Thymus (tissue), 11 donors: Measurements from ENCODE around the gene ZNF14. TPM values are rescaled to one million over a fixed set of nuclear protein-coding genes. Genes with fewer than 3 reads are reported as not detected.
"Not testable (repeated sequence)": the region's sequence is repeated elsewhere in the genome, so short reads cannot be mapped to it uniquely, and the experiment has no call there.

Experiments
- DNase-seq, 9 donors: peaks; one replicate each; pipeline ENCODE4 v3.0.0-alpha.2; 2013; ENCODE audit warnings: low spot score in 9 of 9, low read depth in 6 of 9, missing footprints in 1 of 9
- H3K27ac ChIP-seq, 2 donors: one replicate each; pipeline ENCODE4 v1.5.1; 2013; ENCODE audit warnings: control low read depth in 1 of 2, low read depth in 1 of 2, low read length in 1 of 2, mild to moderate bottlenecking in 1 of 2, moderate library complexity in 1 of 2
- H3K27me3 ChIP-seq, 2 donors: one replicate each; pipeline ENCODE4 v1.5.1; 2013; ENCODE audit warnings: low read length in 1 of 2; ENCODE audit not compliant: control insufficient read depth in 2 of 2, insufficient read depth in 1 of 2
- H3K36me3 ChIP-seq, 2 donors: one replicate each; pipeline ENCODE4 v1.5.1; 2013; ENCODE audit warnings: low read length in 1 of 2, mild to moderate bottlenecking in 1 of 2, moderate library complexity in 1 of 2; ENCODE audit not compliant: control insufficient read depth in 2 of 2, insufficient read depth in 2 of 2
- H3K4me1 ChIP-seq, 2 donors: one replicate each; pipeline ENCODE4 v1.5.1; 2013; ENCODE audit warnings: low read length in 2 of 2; ENCODE audit not compliant: control insufficient read depth in 2 of 2, insufficient read depth in 2 of 2
- H3K4me3 ChIP-seq, 2 donors: one replicate each; pipeline ENCODE4 v1.5.1; 2013; ENCODE audit warnings: low read length in 2 of 2, control low read depth in 1 of 2, mild to moderate bottlenecking in 1 of 2
- H3K9me3 ChIP-seq, 2 donors: one replicate each; pipeline ENCODE4 v1.5.1; 2013; ENCODE audit warnings: low read length in 1 of 2, mild to moderate bottlenecking in 1 of 2; ENCODE audit not compliant: control insufficient read depth in 2 of 2, insufficient read depth in 1 of 2
- WGBS: extraction: QIAGEN DNeasy Blood & Tissue Kit; methylation state at CpG from one replicate; pipeline ENCODE4 v1.1.7; 2013; 5-methylcytosine and 5-hydroxymethylcytosine counted together
- polyA plus RNA-seq: library from polyadenylated mRNA; stranded (reverse); fragments of 200-250 nt; gene quantifications from one replicate; pipeline ENCODE4 v1.2.3, GENCODE V29; 2013
- total RNA-seq: library from RNA; stranded (reverse); fragments of 120-200 nt; gene quantifications from one replicate; pipeline ENCODE4 v1.2.4, GENCODE V29; 2013
- donor health status: healthy.

The ZNF14 gene
- total and polyA plus RNA-seq, 2 donors: 5.9 to 9.7 TPM

DNA sequence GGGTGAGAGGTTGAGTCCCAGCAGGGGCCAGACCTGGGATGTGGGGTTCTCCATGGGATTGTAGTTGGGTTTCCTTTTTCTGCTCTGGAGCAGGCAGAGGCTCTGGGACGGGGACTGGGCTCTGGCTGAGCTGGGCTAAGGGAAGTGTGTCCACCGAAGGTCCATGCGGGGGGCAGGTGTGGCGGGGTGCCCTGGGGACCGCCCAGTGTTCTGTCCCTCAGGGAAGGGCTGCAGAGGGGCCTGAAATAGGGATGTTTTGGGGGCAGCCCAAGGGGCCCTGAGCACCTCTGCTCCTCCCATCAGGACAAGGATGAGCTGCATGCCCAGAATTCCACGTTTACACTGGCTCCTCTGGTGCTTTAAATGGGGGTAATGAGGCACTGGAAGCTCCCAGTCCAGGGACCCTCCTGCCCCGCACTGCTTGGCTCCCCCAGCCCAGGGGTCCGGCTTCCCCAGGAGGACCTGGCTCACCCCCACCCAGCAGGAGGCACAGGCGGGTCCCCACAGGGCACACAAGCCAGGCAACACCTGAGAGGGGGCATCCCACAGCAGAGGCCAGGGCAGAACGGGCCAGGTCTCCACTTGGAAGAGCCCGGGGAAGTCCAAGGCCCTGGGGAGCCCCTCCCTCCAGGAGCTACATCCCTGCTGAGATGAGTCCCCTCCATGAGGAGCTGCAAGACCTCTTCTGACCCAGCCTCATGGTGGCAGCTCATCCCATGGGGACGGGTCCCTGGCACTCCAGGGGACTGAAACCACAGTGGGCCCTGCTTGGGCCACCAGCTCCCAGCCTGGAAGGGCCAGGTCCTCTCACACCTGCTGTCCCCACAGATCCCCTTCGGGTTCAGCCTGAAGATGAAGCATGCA, 14.7 kb upstream of the ZNF14 start:
- no peak for DNase-seq
- H3K27ac ChIP-seq: no peak overlapping the region
- no peaks in the 10 kb centered on the region for H3K4me1 ChIP-seq
- H3K9me3 ChIP-seq: peaks cover 1 to 73% of the 10 kb centered on the region in 2 donors
- no peaks in the 10 kb centered on the region for H3K36me3 ChIP-seq
- H3K4me3 ChIP-seq: no peak overlapping the region
- no peaks in the 10 kb centered on the region for H3K27me3 ChIP-seq
- WGBS: 94% methylated on average over 13 of the region's 13 CpGs

DNA sequence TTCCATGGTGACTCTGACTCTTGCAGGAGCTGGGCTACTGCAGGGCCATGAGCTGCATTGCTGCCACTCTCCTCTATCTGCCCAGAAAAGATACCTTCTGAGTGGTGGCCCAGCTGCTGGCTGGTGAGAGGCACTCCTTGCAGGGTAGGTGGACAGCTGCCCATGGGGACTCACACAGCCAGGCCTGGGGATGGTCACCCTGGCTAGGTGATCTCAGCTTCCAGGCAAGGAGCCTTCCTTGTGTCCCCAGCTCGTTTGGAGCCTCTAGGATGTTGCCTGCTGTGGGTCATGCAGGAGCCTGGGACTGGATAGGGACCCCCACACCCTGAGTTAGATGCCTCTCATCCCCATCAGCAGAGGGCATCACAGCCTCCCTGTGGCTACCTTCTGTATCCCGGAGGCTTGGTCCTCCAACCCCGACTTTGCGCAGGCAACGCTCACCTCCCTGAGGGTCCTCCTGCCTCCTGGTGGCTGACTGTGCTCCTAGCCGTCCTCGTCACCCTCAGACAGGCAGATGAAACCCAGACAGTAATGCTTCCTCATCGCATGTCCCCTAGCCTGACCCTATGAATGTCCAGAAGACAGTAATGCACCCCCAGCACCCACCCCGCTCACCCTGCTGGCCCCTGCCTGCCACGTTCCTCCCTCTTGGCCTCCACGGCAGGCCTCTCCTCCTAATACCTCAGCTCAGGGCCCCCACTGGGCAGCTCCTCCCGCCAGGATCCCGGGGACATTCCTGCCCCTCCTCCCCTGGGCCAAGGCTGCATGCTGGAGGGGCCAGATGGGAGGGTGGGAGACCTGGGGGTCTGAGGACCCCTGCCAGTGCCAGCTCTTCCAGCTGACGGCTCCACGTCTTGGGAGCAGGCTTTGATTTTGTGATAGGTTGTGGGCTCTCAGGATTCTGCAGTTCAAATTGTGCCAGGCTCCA, 13.6 kb upstream of the ZNF14 start:
- no peak overlapping the region for H3K4me3 ChIP-seq
- DNase-seq: no peak
- no peak overlapping the region for H3K27ac ChIP-seq
- no peaks in the 10 kb centered on the region for H3K36me3 ChIP-seq
- H3K4me1 ChIP-seq: no peaks in the 10 kb centered on the region
- H3K27me3 ChIP-seq: no peaks in the 10 kb centered on the region
- WGBS: 76% methylated on average over 15 of the region's 15 CpGs
- H3K9me3 ChIP-seq: peaks cover 5 to 72% of the 10 kb centered on the region in 2 donors

DNA sequence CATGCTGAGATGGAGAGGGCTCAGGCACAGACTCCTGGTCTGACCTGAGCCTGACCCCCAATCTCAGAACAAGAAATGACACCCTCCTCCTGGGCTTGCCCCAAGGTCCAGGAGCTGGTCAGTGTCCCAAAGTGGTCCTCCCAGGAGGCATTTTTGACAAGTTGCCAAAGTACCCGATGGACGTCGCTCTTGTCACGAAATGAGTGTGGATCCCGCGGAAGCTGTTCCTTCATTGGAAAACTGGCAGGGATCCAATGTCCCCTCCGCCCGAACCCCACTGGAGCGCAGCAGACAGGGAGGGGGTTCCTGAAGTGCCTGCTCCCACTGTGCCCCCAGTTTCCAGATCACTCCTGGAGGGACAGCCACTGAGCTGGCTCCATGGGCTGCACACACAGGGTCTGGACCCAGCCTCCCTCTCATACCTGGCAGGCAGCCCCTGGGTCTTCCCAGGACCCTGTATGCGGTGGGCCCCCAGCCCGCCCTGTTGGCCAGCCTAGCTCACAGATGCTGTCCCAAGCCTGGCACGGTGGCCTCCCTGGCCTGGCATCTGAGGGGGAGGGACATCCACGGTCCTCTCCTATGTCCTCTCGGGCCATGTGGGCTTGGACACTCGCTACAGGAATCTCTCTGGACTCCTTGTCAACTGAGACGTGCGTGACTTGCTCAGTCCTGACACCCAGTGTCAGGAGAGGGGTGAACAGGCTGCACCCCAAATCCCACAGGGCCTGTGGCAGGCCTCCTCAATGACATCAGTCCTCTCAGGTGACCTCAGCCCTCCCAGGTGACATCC, 12.8 kb upstream of the ZNF14 start:
- Histone ChIP-seq H3K36me3 (no peaks in the 10 kb centered on the region), H3K4me3 (no peak overlapping the region), H3K4me1 (no peaks in the 10 kb centered on the region), H3K9me3 (peaks cover 5 to 67% of the 10 kb centered on the region in 2 donors), H3K27ac (no peak overlapping the region), H3K27me3 (no peaks in the 10 kb centered on the region)
- 88% methylated on average over 17 of the region's 17 CpGs for WGBS
- DNase-seq: no peak

DNA sequence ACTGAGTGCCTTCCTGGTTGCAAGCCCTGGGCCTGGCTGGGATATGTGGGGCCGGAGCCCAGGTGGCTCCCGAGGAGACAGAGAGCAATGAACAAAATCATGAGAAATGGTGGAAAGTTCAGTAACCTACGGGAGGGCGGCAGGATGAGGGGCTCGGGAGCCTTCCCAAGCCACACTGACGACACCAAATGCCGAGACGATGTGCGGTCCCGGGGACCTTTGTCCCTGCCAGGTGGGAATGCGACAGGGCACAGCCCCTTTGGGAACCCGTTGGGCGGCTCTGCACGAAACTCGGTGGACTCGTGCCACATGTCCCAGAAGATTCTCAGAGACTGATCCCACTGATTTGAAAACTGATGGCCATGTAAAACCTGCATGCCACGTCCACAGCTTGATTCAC, 11.7 kb upstream of the ZNF14 start:
- 93% methylated on average over 17 of the region's 17 CpGs for WGBS
- Histone ChIP-seq H3K36me3 (no peaks in the 10 kb centered on the region), H3K9me3 (peaks cover 5 to 68% of the 10 kb centered on the region in 2 donors), H3K27me3 (no peaks in the 10 kb centered on the region), H3K4me3 (no peak overlapping the region), H3K4me1 (no peaks in the 10 kb centered on the region), H3K27ac (no peak overlapping the region)
- DNase-seq: no peak

DNA sequence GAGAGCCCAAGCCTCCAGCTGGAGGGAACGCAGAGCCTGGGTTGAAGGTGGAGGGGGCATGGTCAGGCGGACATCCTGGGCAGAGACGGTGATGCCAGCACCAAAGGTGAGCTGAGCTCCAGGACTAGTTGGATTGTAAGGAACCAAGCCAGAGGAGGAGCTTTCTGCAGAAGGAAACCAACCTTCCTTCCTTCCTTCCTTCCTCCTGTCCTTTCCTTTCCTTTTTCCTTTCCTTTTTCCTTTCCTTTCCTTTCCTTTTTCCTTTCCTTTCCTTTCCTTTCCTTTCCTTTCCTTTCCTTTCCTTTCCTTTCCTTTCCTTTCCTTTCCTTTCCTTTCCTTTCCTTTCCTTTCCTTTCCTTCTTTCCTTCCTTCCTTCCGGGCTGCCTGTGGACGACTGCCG, 11.0 kb upstream of the ZNF14 start:
- not testable (repeated sequence) for H3K27ac ChIP-seq, H3K36me3 ChIP-seq, H3K4me1 ChIP-seq, DNase-seq, H3K4me3 ChIP-seq, H3K27me3 ChIP-seq
- peaks cover 5 to 66% of the 10 kb centered on the region in 2 donors for H3K9me3 ChIP-seq
- 87% methylated on average over 6 of the region's 6 CpGs for WGBS

DNA sequence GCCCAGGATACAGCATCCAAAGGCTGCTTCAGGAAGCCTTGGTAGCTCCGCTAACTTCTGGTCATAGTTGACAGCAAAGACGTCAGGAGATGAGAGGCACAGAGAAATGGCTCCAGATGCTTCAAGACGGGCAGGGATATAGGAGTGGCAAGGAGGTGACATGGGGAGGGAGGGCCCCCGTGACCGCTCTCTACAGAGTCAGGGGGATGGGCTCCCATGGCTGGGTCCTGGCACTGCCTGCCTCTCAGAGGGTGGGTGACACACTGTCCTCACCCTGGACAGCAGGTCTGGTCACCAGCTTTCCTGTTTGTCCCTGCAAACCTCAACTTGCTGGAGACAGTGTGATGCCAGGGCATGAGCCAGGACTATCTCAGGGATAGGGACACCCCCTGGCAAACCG, 10.3 kb upstream of the ZNF14 start:
- H3K36me3 ChIP-seq: no peaks in the 10 kb centered on the region
- peaks cover 5 to 62% of the 10 kb centered on the region in 2 donors for H3K9me3 ChIP-seq
- no peaks in the 10 kb centered on the region for H3K27me3 ChIP-seq
- WGBS: 95% methylated on average over 6 of the region's 6 CpGs
- no peaks in the 10 kb centered on the region for H3K4me1 ChIP-seq
- no peak overlapping the region for H3K4me3 ChIP-seq
- no peak overlapping the region for H3K27ac ChIP-seq
- no peak for DNase-seq

DNA sequence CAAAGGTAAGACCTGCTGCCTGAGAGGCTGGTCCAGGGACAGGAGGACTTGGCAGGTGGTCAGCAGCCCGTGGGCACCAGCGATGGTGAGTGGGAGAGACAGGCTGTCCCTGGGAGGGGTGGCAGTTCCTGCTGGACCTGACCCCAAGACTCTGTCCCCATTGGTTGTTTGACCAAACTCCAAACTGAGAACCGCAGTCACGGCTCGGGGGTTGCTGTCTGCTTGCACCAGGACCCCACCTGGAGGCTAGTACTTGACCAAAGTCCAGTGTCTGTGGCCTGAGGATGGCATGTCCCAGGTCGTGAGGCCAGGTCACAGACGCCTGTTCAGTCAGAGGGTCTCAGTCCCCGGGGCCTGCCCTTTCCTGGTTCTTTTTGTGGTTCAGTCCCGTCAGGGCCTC, 9.9 kb upstream of the ZNF14 start:
- Histone ChIP-seq H3K9me3 (peaks cover 3 to 62% of the 10 kb centered on the region in 2 donors), H3K27ac (no peak overlapping the region), H3K36me3 (no peaks in the 10 kb centered on the region), H3K4me3 (no peak overlapping the region), H3K4me1 (no peaks in the 10 kb centered on the region), H3K27me3 (no peaks in the 10 kb centered on the region)
- 95% methylated on average over 9 of the region's 9 CpGs for WGBS
- DNase-seq: no peak

DNA sequence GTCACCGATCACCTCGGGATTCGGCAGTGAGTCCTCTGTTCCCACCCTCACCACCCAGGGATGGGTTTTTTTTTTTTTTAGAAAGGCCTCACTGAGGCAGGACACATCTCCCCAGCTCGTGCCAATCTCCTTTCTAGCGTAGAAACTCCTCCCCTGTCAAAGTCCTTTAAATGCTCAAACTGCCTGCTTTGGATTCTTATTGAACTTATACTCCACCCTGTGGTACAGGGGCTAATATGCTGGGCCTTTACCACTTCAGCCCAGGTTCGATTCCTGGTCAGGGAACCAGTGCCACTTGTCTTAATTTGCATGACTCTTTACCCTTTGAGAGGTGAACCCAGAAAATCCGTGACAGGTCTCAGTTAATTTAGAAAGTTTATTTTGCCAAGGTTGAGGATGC, 8.3 kb upstream of the ZNF14 start:
- no peaks in the 10 kb centered on the region for H3K27me3 ChIP-seq
- peaks cover 3 to 57% of the 10 kb centered on the region in 2 donors for H3K9me3 ChIP-seq
- WGBS: 94% methylated on average over 7 of the region's 7 CpGs
- H3K4me1 ChIP-seq: no peaks in the 10 kb centered on the region
- H3K36me3 ChIP-seq: no peaks in the 10 kb centered on the region
- DNase-seq: no peak
- no peak overlapping the region for H3K27ac ChIP-seq
- no peak overlapping the region for H3K4me3 ChIP-seq
